Measurements from ENCODE around the gene SLC27A5. TPM values are rescaled to one million over a fixed set of nuclear protein-coding genes. Genes with fewer than 3 reads are reported as not detected.

The SLC27A5 gene
- total and polyA plus RNA-seq, 2 of the 4 experiments (the other 2 are of a cell fraction) = 7.7 to 11.2 TPM

- Histone ChIP-seq H3K4ac (ENCODE audit: low read depth, low read length) (no peak overlapping the region), H3K79me1 (ENCODE audit: low read depth in 1 of 2, low read length in 2 of 2) (peaks cover 8 to 13% of the 10 kb centered on the region in 2 experiments; a peak in 2 of 4 replicates), H2AK5ac (ENCODE audit: low read depth, low read length) (no peak overlapping the region), H3K23ac (ENCODE audit: low read depth, low read length) (no peak overlapping the region), H4K5ac (ENCODE audit: low read depth, low read length) (no peak overlapping the region), H2BK5ac (ENCODE audit: low read depth, low read length, poor library complexity, severe bottlenecking) (no peak overlapping the region), H4K20me1 (ENCODE audit: insufficient read depth, low read length) (no peaks in the 10 kb centered on the region), H2AFZ (replicated peaks; ENCODE audit: low read length, poor library complexity) (no peak overlapping the region), H3K36me3 (ENCODE audit: control insufficient read depth, insufficient read depth, low read length) (peaks cover 19% of the 10 kb centered on the region), H3K9me3 (ENCODE audit: control insufficient read depth, insufficient read depth, low read length) (no peaks in the 10 kb centered on the region), H3K4me1 (ENCODE audit: control insufficient read depth, insufficient read depth, low read length) (no peaks in the 10 kb centered on the region), H2AK9ac (replicated peaks; ENCODE audit: low read depth, low read length, poor library complexity) (no peak overlapping the region), H2BK20ac (ENCODE audit: low read depth, low read length) (no peak overlapping the region), H4K8ac (ENCODE audit: low read depth in 2 of 2, low read length in 2 of 2) (no peak overlapping the region), H3K4me3 (ENCODE audit: insufficient read depth, low read depth, low read length) (no peak overlapping the region), H3K9me1 (ENCODE audit: insufficient read depth, low read length) (peaks cover 16% of the 10 kb centered on the region), H3K14ac (replicated peaks; ENCODE audit: low read depth, low read length) (no peak overlapping the region), H3K18ac (ENCODE audit: low read depth, low read length) (no peak overlapping the region), H3K56ac (ENCODE audit: extremely low read depth, insufficient read depth, low read length) (no peak overlapping the region), H2BK120ac (ENCODE audit: low read depth, low read length) (no peak overlapping the region), H3K9ac (ENCODE audit: low read depth, low read length) (no peak overlapping the region), H3K27me3 (ENCODE audit: control insufficient read depth, insufficient read depth, low read length) (no peaks in the 10 kb centered on the region), H2BK15ac (ENCODE audit: low read depth, low read length) (no peak overlapping the region), H4K91ac (ENCODE audit: insufficient read depth, low read depth, low read length) (no peak overlapping the region), H3K4me2 (ENCODE audit: low read depth, low read length) (no peak overlapping the region), H3K27ac (ENCODE audit: insufficient read depth, low read length) (no peak overlapping the region)
- POLR2A ChIA-PET (ENCODE audit: unreplicated experiment) = no interaction called here
- CTCF ChIA-PET = no interaction called here
- DNase-seq = no peak
- ATAC-seq (ENCODE audit: low read depth) = no peak
- intact Hi-C loops (cut with micrococcal nuclease) = no loop called here
- dilution Hi-C loops (cut with HindIII; ENCODE audit: low sequenced_read_pairs, unreplicated experiment) = no loop called here
- TF ChIP-seq ELK1 (IDR thresholded peaks at IDR 0.05; ENCODE audit: borderline replicate concordance, low read depth, low read length) (no peak), SMC3 (IDR thresholded peaks at IDR 0.05; ENCODE audit: low read depth, low read length) (no peak)
- BruUV-seq (replicated peaks) = no TSS peak
- WGBS, 2 experiments (ENCODE audit: extremely low coverage in 2 of 2, insufficient read length in 1 of 2) = 100% methylated on average over 5 of the region's 21 CpGs; no CpG with 5 or more reads in 1 of the 2 experiments
- in situ Hi-C loops (cut with MboI; ENCODE audit: low sequenced_read_pairs) = no loop called here
These were observed 56.5 kb downstream of the SLC27A5 start for GRCh38 chr19:58455306-58455705.
